NCI-H2227 (cell line): Measurements from ENCODE around the gene SORCS1.
"Not testable (repeated sequence)": the region's sequence is repeated elsewhere in the genome, so short reads cannot be mapped to it uniquely, and the experiment has no call there.

Experiments used
- DNase-seq: peaks from one replicate; lab custom pipeline; 2025; ENCODE audit not compliant: unreplicated experiment; lab: John Stamatoyannopoulos, UW

The SORCS1 gene

GRCh38 chr10:107051769-107052168 is 112.7 kb downstream of the SORCS1 start:
- DNase-seq: no peak

- no peak for DNase-seq
Measured at GRCh38 chr10:107043461-107043860, 121.0 kb downstream of the SORCS1 start.

GRCh38 chr10:107037192-107038122 is 127.0 kb downstream of the SORCS1 start:
- DNase-seq: no peak

- no peak for DNase-seq
Measured at GRCh38 chr10:107033799-107034422, 130.6 kb downstream of the SORCS1 start.

- no peak for DNase-seq
Measured at GRCh38 chr10:107032700-107033401, 131.7 kb downstream of the SORCS1 start.

GRCh38 chr10:107031931-107032699 is 132.4 kb downstream of the SORCS1 start:
- no peak for DNase-seq

GRCh38 chr10:107028236-107028635 is 136.3 kb downstream of the SORCS1 start:
- no peak for DNase-seq

- DNase-seq: no peak
Measured at GRCh38 chr10:107025676-107026075, 138.8 kb downstream of the SORCS1 start.

GRCh38 chr10:107024033-107024432 is 140.5 kb downstream of the SORCS1 start:
- DNase-seq: not testable (repeated sequence)

- DNase-seq: no peak
Measured at GRCh38 chr10:107022600-107023354, 141.7 kb downstream of the SORCS1 start.

- DNase-seq: no peak
Measured at GRCh38 chr10:107019154-107019553, 145.4 kb downstream of the SORCS1 start.

GRCh38 chr10:107013258-107014006 is 151.1 kb downstream of the SORCS1 start:
- no peak for DNase-seq

GRCh38 chr10:107011992-107012391 is 152.5 kb downstream of the SORCS1 start:
- DNase-seq: no peak

- DNase-seq: no peak
Measured at GRCh38 chr10:107011105-107011504, 153.4 kb downstream of the SORCS1 start.

GRCh38 chr10:107010531-107010930 is 154.0 kb downstream of the SORCS1 start:
- DNase-seq: no peak

GRCh38 chr10:107004362-107004761 is 160.1 kb downstream of the SORCS1 start:
- no peak for DNase-seq

- no peak for DNase-seq
Measured at GRCh38 chr10:107002068-107002467, 162.4 kb downstream of the SORCS1 start.

- DNase-seq: no peak
Measured at GRCh38 chr10:106999118-106999707, 165.3 kb downstream of the SORCS1 start.

GRCh38 chr10:106997721-106998120 is 166.8 kb downstream of the SORCS1 start:
- no peak for DNase-seq
